CD4-positive, alpha-beta T cell (primary cell): ENCODE measurements around the gene CROCC2. TPM values are rescaled to one million over a fixed set of nuclear protein-coding genes. Genes with fewer than 3 reads are reported as not detected.

ENCODE experiments used
- ATAC-seq: fragments of 200-7000 bp; cut with Tn5 transposase; one replicate; pipeline ENCODE4 v1.10.0; 2022; ENCODE audit warnings: mild to moderate bottlenecking; ENCODE audit not compliant: poor library complexity
- CTCF ChIA-PET: fragments of 350-600 bp; sonication (Branson Sonifier 250); formaldehyde crosslinking; loops from one replicate; lab custom pipeline; 2021; ENCODE audit warnings: antibody characterized with exemption, inconsistent platforms; lab: Charles Lee
- POLR2A ChIA-PET: fragments of 350-600 bp; sonication (Branson Sonifier 250); formaldehyde crosslinking; loops from one replicate; lab custom pipeline; 2021; ENCODE audit warnings: antibody characterized with exemption, inconsistent platforms; lab: Charles Lee
- DNase-seq, 14 experiments: peaks; one replicate each; pipeline ENCODE4 v3.0.0-alpha.2; 2013 to 2020; ENCODE audit warnings: mixed read lengths in 2 of 14
- H3K27ac ChIP-seq, 2 donors: one replicate each; pipeline versions ENCODE4 v1.5.1 to v1.7.0; 2013; ENCODE audit warnings: low read length in 2 of 2, low read depth in 1 of 2, mild to moderate bottlenecking in 1 of 2
- H3K27me3 ChIP-seq, 2 experiments: 1 replicate in 1 of 2; 2 replicates in 1 of 2; pipeline versions ENCODE4 v1.6.1 to v1.7.0; 2013; ENCODE audit warnings: low read length in 2 of 2, control low read depth in 1 of 2, mild to moderate bottlenecking in 1 of 2, moderate library complexity in 1 of 2; ENCODE audit not compliant: insufficient read depth in 2 of 2, control insufficient read depth in 1 of 2
- H3K36me3 ChIP-seq: one replicate; pipeline ENCODE4 v1.6.1; 2013; ENCODE audit warnings: low read length, control low read depth; ENCODE audit not compliant: insufficient read depth
- H3K4me1 ChIP-seq: one replicate; pipeline ENCODE4 v1.6.1; 2013; ENCODE audit warnings: low read length, control low read depth; ENCODE audit not compliant: insufficient read depth
- H3K4me3 ChIP-seq: one replicate; pipeline ENCODE4 v1.5.1; 2013; ENCODE audit warnings: mild to moderate bottlenecking, low read length, moderate library complexity
- H3K9me3 ChIP-seq, 2 experiments: 1 replicate in 1 of 2; 2 replicates in 1 of 2; pipeline versions ENCODE4 v1.6.1 to v1.7.0; 2013; ENCODE audit warnings: low read length in 2 of 2, mild to moderate bottlenecking in 2 of 2, control low read depth in 1 of 2, moderate library complexity in 1 of 2; ENCODE audit not compliant: control insufficient read depth in 1 of 2, insufficient read depth in 1 of 2
- H3K27ac Mint-ChIP-seq: one replicate; pipeline ENCODE4 v1.8.0; 2020; ENCODE audit warnings: mixed read lengths
- H3K27me3 Mint-ChIP-seq: one replicate; pipeline ENCODE4 v1.8.0; 2021; ENCODE audit warnings: mixed read lengths
- H3K36me3 Mint-ChIP-seq: one replicate; pipeline ENCODE4 v1.8.0; 2021; ENCODE audit warnings: low read depth, mixed read lengths
- H3K4me1 Mint-ChIP-seq: one replicate; pipeline ENCODE4 v1.8.0; 2021; ENCODE audit warnings: low read depth, mixed read lengths
- H3K4me3 Mint-ChIP-seq: one replicate; pipeline ENCODE4 v1.8.0; 2020; ENCODE audit warnings: mild to moderate bottlenecking, mixed read lengths
- H3K9me3 Mint-ChIP-seq: one replicate; pipeline ENCODE4 v1.8.0; 2020; ENCODE audit warnings: mixed read lengths
- intact Hi-C, 2 experiments: fragments of 100-400 bp; cut with DNase I in 1 of 2; cut with micrococcal nuclease in 1 of 2; formaldehyde crosslinking; loops; one replicate each; pipeline versions ENCODE4 v1.15.1 to v1.9.0; 2023 to 2025; cut with DNase I, micrococcal nuclease
- total RNA-seq, 174 experiments: library from RNA in 2 of 174; stranded (reverse) in 2 of 174; gene quantifications; one replicate each; pipeline ENCODE4 v1.2.3 and lab custom pipeline; 2021 to 2026
- TF ChIP-seq, protein P1 (sequence below): fragments of 200-600 bp; IDR thresholded peaks from one replicate; pipeline ENCODE4 v1.8.0; 2022; ENCODE audit warnings: antibody characterized with exemption, mild to moderate bottlenecking

CROCC2 gene
- total RNA-seq, 2 experiments from 2014 or later, result not detected

DNA sequence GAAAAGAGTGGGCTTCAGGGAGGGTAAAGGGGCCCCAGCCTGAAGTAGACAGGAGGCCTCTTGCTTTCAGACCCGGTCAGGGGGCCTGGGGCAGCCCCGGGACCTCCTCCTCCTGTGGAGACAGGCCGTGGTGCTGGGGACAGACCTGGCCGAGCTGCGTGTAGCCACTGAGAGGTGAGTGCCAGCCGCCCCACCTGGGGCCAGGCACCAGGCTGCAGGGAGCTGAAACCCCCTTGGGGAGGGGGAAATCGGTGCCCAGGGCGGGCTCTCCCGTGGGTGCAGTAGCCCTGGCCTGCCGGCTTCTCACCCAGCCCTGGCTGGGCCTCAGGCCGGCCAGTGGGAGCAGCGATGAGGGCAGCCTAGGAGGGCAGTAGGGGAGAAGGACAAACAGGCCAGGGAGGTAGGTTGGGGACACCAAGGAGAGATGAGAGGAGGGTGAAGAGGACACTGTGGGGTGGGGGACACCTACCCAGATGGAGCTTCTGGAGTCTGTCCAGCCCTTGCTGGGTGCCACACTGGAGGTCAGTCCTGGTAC lies 24.0 kb downstream of the CROCC2 start:
- Mint-ChIP-seq H3K27me3 (no peaks in the 10 kb centered on the region), H3K4me1 (no peaks in the 10 kb centered on the region)
- peak in 2 of 14 experiments; percentile 5 to 7 for DNase-seq

DNA sequence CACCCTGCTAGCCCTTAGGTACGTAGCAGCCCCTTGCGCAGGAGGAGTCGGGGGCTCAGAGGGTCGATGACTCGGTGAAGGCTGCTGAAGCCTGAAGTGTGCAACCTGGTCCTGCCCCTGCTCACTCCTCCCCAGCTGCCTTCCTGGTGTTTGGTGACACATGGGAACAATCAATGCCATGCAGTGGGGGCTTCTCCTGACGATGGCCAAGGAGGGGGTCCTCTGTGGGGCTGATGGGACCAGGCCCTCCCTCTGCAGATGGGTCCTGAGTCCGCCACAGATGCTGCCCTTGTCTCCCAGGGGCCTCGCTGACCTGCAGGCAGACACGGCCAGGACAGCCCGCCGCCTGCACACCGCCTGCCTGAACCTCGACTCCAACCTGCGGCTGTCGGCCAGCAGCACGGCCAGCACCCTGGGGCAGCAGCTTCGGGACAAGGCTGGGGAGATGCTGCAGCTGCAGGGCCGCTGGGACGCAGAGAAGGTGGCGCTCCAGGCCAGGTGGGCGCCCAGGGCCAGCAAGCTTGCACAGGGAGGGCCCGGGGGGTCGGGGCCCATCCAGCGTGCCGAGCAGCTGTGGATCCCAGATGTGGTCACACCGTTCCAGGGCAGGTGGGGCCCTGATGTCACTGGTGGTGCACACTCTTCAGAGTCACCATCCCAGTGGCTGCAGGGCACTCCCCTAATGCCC lies 24.6 kb downstream of the CROCC2 start:
- ATAC-seq (no peak), DNase-seq (peak in 2 of 14 experiments; percentile 13 to 30)
- H3K27ac Mint-ChIP-seq, result no peak overlapping the region
- Histone ChIP-seq H3K9me3 (peaks cover 0 to 20% of the 10 kb centered on the region in 2 experiments), H3K27ac (no peak overlapping the region), H3K4me1 (no peaks in the 10 kb centered on the region), H3K27me3 (peaks cover 0 to 5% of the 10 kb centered on the region in 2 experiments), H3K36me3 (no peaks in the 10 kb centered on the region), H3K4me3 (no peak overlapping the region)
- POLR2A ChIA-PET, result no interaction called here
- H3K36me3 Mint-ChIP-seq, result no peaks in the 10 kb centered on the region
- no peak overlapping the region for H3K4me3 Mint-ChIP-seq
- no peaks in the 10 kb centered on the region for H3K4me1 Mint-ChIP-seq
- TF ChIP-seq, protein P1, sequence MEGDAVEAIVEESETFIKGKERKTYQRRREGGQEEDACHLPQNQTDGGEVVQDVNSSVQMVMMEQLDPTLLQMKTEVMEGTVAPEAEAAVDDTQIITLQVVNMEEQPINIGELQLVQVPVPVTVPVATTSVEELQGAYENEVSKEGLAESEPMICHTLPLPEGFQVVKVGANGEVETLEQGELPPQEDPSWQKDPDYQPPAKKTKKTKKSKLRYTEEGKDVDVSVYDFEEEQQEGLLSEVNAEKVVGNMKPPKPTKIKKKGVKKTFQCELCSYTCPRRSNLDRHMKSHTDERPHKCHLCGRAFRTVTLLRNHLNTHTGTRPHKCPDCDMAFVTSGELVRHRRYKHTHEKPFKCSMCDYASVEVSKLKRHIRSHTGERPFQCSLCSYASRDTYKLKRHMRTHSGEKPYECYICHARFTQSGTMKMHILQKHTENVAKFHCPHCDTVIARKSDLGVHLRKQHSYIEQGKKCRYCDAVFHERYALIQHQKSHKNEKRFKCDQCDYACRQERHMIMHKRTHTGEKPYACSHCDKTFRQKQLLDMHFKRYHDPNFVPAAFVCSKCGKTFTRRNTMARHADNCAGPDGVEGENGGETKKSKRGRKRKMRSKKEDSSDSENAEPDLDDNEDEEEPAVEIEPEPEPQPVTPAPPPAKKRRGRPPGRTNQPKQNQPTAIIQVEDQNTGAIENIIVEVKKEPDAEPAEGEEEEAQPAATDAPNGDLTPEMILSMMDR, result no peak
- H3K27me3 Mint-ChIP-seq, result no peaks in the 10 kb centered on the region
- no peaks in the 10 kb centered on the region for H3K9me3 Mint-ChIP-seq
- intact Hi-C loops, result no loop called here
- CTCF ChIA-PET, result no interaction called here

More for the DNA sequence above, 24.0 kb downstream of the CROCC2 start:
- Mint-ChIP-seq H3K9me3 (no peaks in the 10 kb centered on the region), H3K4me3 (no peak overlapping the region), H3K36me3 (no peaks in the 10 kb centered on the region), H3K27ac (no peak overlapping the region)
- ChIA-PET CTCF (no interaction called here), POLR2A (no interaction called here)
- Histone ChIP-seq H3K27me3 (peaks cover 0 to 2% of the 10 kb centered on the region in 2 experiments), H3K4me1 (no peaks in the 10 kb centered on the region), H3K4me3 (no peak overlapping the region), H3K36me3 (no peaks in the 10 kb centered on the region), H3K9me3 (peaks cover 0 to 14% of the 10 kb centered on the region in 2 experiments), H3K27ac (no peak overlapping the region)
- TF ChIP-seq, protein P1, result no peak
- no peak for ATAC-seq
- intact Hi-C loops, result no loop called here

DNA sequence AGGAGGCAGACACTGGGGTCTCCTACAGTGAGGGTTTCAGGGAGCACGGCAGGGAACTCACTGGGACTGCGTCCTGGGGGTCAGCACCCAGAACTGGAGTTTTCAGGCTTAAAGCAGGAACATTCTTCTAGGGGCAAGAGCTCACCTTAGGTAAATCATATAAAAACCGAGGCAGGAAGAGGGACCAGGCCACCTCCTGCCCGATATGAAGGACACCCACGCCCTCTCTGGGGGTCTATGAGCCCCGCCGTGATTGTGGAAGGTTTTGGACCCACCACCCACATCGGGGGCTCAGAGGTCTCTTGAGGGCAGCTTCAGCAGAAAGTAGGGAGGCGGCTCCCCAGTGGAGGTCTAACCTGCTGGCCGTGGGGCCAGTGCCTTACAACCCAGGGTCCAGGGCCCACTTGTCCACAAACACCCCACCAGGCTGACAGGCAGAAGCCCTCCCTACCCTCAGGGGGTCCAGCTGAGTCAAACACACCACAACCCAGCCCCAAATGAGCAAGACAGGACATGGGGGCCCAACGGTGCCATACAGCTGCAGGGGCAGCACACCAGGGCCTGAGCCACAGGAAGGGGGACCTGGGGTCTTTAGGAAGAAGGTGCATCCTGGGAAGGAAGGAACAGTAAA lies 25.3 kb downstream of the CROCC2 start:
- POLR2A ChIA-PET, result no interaction called here

More for the DNA sequence above, 25.3 kb downstream of the CROCC2 start:
- no peaks in the 10 kb centered on the region for H3K4me1 ChIP-seq
- DNase-seq, result peak in 2 of 14 experiments; percentile 7 to 14
- no peak overlapping the region for H3K27ac ChIP-seq
- Mint-ChIP-seq H3K27ac (no peak overlapping the region), H3K4me3 (no peak overlapping the region), H3K4me1 (no peaks in the 10 kb centered on the region), H3K9me3 (peaks cover 3% of the 10 kb centered on the region), H3K36me3 (no peaks in the 10 kb centered on the region), H3K27me3 (no peaks in the 10 kb centered on the region)
- peaks cover 0 to 25% of the 10 kb centered on the region in 2 experiments for H3K9me3 ChIP-seq
- H3K4me3 ChIP-seq, result no peak overlapping the region
- TF ChIP-seq, protein P1, result no peak
- no peaks in the 10 kb centered on the region for H3K36me3 ChIP-seq
- CTCF ChIA-PET, result no interaction called here
- H3K27me3 ChIP-seq, result peaks cover 0 to 7% of the 10 kb centered on the region in 2 experiments
- no peak for ATAC-seq
- intact Hi-C loops, result no loop called here
